GM21526 (cell line): ENCODE measurements around the gene RNF213.
"Not testable (repeated sequence)": the region's sequence is repeated elsewhere in the genome, so short reads cannot be mapped to it uniquely, and the experiment has no call there.

Experiments used
- ATAC-seq: cut with Tn5 transposase; IDR thresholded peaks from one replicate; pipeline ENCODE4 v1.9.1; 2021; ENCODE audit warnings: moderate library complexity; ENCODE audit not compliant: unreplicated experiment, low FRiP score

The RNF213 gene

GRCh38 chr17:80248894-80249710 is 11.6 kb upstream of the RNF213 start:
- ATAC-seq, result no peak

DNA sequence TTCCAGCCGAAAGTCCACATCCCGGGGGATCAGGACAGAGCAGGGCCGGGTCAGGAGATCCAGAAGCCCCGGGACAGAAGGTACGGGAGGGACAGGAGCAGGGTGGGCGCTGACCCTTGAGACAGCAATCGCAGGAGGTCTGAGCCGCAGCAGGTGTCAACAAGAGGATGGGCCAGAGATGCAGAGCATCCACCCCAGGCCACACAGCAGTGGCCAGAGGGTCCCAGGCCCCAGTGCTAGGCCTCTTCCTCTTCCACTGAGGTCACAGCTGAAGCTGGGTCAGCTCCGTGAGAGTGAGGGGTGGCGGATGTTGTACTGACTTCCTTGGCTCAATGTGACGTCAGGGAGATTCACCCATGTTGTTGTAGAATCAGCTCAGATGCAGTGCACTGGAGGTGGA is 8.7 kb upstream of the RNF213 start:
- ATAC-seq, result no peak

GRCh38 chr17:80252871-80253270 is 7.8 kb upstream of the RNF213 start:
- no peak for ATAC-seq

GRCh38 chr17:80253631-80254395 is 6.8 kb upstream of the RNF213 start:
- no peak for ATAC-seq

DNA sequence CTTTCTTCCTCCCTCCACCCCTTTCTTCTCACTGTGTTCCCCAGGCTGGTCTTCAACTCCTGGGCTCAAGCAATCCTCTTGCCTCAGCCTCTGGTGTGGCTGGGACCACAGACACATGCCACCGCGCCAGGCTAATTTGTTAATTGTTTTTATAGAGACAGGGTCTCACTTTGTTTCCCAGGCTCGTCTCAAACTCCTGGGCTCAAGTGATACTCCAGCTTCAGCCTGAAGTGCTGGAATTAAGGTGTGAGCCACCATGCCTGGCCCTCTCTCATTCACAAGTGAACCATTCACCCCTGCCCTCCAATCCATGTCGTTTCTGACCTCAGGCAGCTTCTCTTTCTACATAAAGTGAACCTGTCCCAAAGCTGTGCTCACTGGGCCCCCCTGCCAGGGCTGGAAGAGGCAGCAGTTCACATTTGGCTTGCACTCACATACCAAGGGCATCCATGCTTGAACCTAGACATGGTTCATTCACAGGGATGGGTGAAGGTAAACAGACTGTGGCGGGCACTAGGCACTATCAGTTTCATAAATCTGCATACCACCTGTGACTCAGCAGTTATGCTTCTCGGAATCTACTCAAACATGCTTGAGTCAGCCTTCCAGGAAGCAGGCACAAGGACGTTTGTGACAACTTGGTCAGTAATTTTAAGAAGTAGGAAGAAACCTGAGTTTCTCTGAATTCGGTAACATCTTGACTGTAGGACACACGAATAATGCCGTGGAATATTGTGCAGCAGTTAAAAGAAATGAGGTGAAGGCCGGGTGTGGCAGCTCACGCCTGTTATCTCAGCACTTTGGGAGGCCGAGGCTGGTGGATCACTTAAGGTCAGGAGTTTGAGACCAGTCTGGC is 6.0 kb upstream of the RNF213 start:
- no peak for ATAC-seq

GRCh38 chr17:80256034-80256350 is 4.7 kb upstream of the RNF213 start:
- ATAC-seq, result no peak

DNA sequence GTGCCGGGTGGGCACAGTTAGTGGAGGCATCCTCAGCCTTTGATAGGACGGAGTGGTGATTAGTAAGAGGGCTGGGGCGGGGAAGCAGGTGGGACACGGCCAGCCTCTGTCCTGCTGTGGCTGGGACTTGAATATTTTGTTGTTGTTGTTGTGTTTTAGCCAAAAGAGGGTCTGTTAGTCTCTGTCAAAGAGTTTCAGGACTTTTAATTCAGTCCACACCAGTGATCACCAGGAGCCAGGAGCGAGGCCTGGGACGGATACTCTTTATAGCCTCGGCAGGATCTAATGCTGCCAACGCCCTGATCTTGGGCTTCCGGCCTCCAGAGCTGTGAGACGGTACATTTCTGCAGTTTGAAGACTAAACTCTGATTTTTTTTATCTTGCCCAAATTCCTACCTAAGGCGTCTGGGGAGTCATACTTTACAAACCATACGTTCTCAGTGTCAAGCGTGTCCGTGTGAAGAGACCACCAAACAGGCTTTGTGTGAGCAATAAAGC is 2.9 kb upstream of the RNF213 start:
- no peak for ATAC-seq

GRCh38 chr17:80258296-80258695 is 2.4 kb upstream of the RNF213 start:
- ATAC-seq, result not testable (repeated sequence)

DNA sequence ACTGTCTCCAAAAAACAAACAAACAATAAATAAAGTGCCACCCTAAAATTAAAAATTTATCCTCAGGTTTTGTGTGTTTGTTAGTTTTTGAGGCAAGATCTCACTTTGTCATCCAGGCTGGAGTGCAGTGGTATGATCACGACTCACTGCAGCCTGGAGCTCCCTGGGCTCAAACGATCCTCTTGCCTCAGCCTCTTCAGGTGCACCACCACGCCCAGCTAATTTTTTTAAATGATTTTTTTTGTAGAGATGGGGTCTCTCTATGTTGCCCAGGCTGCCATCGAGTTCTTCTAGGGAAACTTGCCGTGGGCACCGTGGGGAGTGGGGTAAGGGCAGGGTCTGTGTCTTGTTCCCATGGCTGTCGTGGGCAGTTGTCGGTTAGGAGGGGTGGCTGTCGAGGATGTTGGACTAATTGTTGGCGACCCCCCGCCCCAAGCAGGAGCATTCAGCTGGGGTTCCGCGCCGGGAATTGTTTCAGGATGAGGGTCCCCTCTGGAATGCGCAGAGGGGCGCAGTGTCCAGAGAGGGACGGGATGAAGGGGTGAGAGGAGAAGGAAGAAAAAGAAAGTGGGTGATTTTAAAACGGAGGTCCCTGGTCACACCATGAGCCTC is 1.1 kb upstream of the RNF213 start:
- ATAC-seq, result no peak

DNA sequence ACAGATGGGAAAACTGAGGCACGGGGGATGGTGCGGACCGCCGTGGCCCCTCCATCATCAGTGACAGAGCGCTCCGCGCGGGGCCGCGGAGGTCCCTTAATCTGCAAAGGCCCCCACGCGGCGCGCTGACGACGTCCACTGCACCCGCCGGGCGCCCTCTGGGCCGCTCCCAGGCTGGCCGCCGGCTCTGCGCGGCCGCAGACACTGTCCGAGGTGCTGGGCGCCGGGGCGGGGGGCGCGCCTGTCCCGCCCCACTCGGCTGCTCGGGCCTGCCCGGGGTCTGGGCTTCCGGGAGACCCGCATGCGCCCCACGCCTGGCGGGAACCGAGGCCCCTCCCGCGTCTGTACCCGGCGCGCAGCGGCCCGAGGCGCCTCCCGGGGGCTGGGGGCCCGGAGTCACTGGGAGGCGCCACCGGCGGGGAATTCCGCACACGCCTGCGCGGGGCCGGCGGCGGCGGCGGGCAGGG is 550 bp upstream of the RNF213 start:
- ATAC-seq, result no peak

DNA sequence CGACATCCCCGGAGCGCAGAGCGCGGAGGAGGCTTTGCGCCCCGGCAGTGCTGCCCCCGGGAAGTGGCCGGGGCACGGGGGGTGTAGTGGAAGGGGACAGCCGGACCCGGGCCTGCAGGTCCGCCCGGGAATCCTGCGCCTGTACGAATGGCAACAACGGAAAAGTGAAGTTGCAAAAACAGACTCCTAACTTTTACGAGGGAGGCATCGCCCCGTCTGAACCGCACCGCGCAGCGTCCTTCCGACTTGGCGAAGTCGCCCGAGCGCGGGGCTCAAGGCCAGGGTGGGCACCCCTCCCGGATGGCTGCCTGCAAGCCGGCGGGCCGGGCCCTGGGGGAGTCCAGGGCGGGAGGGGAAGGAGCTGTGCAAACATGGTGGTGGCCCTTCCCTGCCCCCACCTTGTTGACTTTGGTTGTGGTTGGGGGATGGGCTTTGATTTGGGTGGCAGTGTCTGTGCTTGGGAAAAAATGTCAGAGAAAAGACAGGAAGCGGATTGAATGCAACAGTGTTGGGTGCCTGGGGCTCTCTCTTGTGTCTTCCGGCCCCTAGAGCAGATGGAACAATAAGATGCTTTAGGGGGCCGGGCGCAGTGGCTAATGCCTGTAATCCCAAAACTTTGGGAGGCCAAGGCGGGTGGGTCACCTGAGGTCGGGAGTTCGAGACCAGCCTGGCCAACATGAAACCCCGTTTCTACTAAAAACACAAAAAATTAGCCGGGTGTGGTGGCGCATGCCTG is 675 bp downstream of the RNF213 start:
- ATAC-seq, result no peak

- no peak for ATAC-seq
Observed at GRCh38 chr17:80261895-80262279, 1.2 kb downstream of the RNF213 start.

GRCh38 chr17:80262291-80262690 is 1.6 kb downstream of the RNF213 start:
- ATAC-seq, result no peak

- no peak for ATAC-seq
Observed at GRCh38 chr17:80262775-80263244, 2.2 kb downstream of the RNF213 start.

DNA sequence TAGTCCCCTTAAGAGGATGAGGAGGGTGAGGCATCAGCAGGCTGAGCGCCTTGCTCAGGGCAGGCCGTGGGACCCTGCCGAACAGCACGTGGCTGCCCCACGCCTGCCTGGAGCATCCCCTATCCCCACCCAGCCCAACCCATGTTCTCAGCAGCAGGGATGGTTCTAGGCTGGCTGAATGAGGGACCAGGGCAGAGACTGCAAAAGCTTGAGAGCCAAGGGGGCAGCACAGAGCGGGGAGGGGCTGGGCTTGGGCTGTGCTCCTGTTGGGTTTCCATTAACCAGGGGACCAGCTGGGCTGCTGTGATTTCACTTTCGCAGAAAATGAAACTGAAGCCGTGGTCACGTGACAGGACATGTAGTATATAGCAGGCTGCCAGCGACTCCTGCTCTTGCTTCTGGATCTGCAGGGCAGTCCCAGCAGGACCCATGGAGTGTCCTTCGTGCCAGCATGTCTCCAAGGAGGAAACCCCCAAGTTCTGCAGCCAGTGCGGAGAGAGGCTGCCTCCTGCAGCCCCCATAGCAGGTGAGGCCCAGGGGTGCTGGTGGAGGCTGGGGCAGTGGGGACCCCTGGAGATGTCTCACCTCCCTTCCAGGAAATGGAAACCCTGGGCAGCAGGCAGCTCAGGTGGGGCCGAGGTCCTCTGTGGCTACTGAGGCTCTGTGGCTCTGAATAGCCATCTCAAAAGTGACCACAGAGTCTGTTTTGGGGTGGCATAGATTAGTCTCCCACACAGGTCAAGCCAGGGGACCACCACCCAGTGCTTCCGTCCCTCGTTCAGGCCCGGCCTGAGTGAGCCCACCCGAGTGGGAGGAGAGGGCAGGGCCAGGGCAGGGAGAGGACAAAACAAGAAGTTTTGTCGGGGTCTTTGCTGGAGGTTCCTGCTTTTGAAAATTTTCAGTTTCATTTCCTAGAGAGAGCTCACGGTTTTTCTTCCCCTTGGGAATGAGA is 2.9 kb downstream of the RNF213 start:
- no peak for ATAC-seq

GRCh38 chr17:80264205-80265075 is 3.8 kb downstream of the RNF213 start:
- ATAC-seq, result no peak

DNA sequence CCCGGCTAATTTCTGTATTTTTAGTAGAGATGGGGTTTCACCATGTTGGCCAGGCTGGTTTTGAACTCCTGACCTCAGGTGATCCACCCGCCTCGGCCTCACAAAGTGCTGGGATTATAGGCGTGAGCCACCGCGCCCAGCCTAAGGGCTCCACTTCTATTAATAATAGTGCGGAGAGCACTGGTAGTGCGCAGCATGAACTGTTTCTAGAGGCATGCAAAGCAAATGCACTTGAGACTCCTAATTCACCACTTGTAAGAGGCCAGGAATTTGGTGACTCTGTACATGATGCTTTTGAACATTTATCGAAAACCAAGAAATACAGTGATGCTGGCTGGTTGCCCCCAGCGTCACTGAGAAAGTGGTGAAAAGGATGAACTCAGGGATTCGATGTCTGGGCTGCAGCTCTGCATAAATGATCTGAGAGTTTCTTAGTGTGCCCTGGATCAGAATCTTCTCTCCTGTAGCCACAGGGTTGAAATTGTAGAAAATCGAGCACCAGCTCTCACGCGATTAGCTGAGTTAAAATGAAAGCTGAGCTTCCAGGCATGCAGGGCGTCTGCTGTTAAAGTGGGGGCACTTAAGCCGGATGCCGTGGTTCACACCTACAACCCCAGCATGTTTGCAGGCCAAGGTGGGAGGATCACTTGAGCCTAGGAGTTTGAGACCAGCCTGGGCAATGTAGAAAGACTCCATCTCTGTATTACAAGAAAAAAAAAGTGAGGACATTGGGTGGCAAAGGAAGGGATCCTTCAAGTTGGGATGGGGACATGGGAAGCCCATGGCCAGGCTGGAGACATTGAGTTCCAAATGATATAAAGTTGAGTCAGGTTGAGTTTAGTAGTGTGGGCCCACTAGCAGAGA is 4.8 kb downstream of the RNF213 start:
- ATAC-seq, result no peak
